HUES48 (cell line): Measurements from ENCODE around the gene EFHC2.

Experiments used
- H3K27ac ChIP-seq: one replicate; pipeline ENCODE4 v1.7.0; 2013; ENCODE audit warnings: low read depth, low read length, inconsistent platforms
- H3K27me3 ChIP-seq: 2 replicates; pipeline ENCODE4 v1.6.1; 2013; ENCODE audit warnings: mild to moderate bottlenecking, low read length; ENCODE audit not compliant: control insufficient read depth, insufficient read depth
- H3K36me3 ChIP-seq: 2 replicates; pipeline ENCODE4 v1.6.1; 2013; ENCODE audit warnings: low read length; ENCODE audit not compliant: control insufficient read depth, insufficient read depth
- H3K4me1 ChIP-seq: 2 replicates; pipeline ENCODE4 v1.6.1; 2013; ENCODE audit warnings: mild to moderate bottlenecking, low read length; ENCODE audit not compliant: control insufficient read depth, insufficient read depth
- H3K4me3 ChIP-seq: 2 replicates; pipeline ENCODE4 v1.5.1; 2013; ENCODE audit warnings: mild to moderate bottlenecking, low read depth, low read length
- H3K9ac ChIP-seq: 2 replicates; pipeline ENCODE4 v1.6.1; 2013; ENCODE audit warnings: mild to moderate bottlenecking, low read depth, low read length, moderate library complexity
- H3K9me3 ChIP-seq: 2 replicates; pipeline ENCODE4 v1.6.1; 2013; ENCODE audit warnings: low read length; ENCODE audit not compliant: control insufficient read depth, insufficient read depth

EFHC2 gene

DNA sequence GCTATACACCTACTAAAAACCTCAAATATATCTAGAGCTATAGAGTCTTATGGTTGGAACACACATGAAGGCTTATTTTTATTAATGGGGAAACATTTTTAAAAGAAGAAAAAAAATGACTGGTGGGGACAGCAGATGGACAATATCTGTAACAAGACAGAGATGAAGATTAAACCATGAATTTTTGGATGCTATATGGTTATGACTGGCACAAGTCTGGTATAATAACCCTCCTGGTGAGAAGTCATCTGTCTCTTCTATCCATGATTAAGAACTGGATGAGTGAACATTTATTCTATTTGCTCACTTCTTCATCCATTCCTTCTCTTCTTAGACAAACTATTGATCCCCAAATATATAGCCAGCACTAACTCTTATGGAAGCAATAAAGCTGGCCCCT is 104.4 kb downstream of the EFHC2 start:
- H3K4me1 ChIP-seq: peaks cover 14% of the 10 kb centered on the region
- no peak overlapping the region for H3K9ac ChIP-seq
- H3K4me3 ChIP-seq: no peak overlapping the region
- H3K9me3 ChIP-seq: no peaks in the 10 kb centered on the region
- H3K27me3 ChIP-seq: no peaks in the 10 kb centered on the region
- H3K27ac ChIP-seq: no peak overlapping the region
- no peaks in the 10 kb centered on the region for H3K36me3 ChIP-seq

DNA sequence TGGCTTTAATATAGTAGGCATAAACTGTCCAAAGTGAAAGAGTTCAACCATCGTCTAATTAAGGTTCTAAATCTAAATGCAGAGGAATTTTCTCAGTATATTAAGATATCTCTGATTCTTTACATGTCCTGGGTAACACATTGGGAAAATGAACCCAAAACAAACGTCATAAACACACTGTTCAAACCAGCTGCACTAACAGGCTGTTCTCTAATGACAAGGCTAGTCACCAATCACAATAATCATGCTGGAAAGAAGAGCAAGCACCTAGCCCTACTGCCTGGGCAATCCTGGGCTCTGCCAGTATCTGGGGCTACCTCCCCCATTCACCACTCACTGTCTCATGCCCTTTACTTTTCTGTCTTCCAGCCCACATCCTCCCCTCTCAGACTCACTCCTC is 107.9 kb downstream of the EFHC2 start:
- Histone ChIP-seq H3K9ac (no peak overlapping the region), H3K4me1 (no peaks in the 10 kb centered on the region), H3K27me3 (no peaks in the 10 kb centered on the region), H3K4me3 (no peak overlapping the region), H3K27ac (no peak overlapping the region), H3K9me3 (no peaks in the 10 kb centered on the region), H3K36me3 (no peaks in the 10 kb centered on the region)

DNA sequence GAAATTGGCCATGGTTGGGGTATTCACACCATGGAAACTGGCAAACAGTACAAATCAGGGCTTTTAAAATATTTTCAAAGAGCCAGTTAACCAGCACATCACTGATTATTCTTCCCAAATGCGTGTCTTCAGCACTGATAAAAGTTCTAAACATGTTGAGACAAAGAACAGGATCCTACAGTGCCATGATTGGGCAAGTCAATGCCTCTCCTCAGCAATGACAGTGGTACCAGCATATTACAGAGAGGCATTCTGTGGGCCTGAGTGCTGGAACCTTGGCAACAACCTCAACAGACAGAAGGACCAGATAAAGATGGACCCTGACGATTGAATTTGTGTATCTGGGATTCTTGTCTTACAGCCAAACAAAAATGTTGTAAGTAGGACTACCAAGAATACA is 108.9 kb downstream of the EFHC2 start:
- H3K9me3 ChIP-seq: no peaks in the 10 kb centered on the region
- H3K27ac ChIP-seq: no peak overlapping the region
- H3K4me1 ChIP-seq: no peaks in the 10 kb centered on the region
- H3K36me3 ChIP-seq: no peaks in the 10 kb centered on the region
- no peak overlapping the region for H3K4me3 ChIP-seq
- H3K27me3 ChIP-seq: no peaks in the 10 kb centered on the region
- H3K9ac ChIP-seq: no peak overlapping the region

DNA sequence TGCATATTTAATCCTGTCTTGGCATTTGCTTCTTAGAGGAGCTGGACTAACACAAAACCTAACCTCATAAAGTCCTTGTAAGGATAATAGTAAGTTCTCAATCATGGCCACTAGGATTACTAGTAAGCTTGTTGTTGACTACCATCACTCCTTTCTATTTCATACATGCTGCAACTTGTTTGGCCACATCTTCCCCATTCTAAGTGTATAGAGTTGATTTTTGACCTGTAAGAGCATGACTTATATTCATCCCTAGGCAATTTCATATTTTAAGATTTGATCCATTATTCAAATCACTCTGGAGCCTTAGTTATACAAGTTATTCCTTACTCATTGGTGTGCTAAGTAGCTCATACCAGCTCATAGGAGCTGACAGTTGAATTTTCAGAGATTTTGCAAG is 109.4 kb downstream of the EFHC2 start:
- Histone ChIP-seq H3K27ac (no peak overlapping the region), H3K9me3 (no peaks in the 10 kb centered on the region), H3K36me3 (no peaks in the 10 kb centered on the region), H3K27me3 (no peaks in the 10 kb centered on the region), H3K9ac (no peak overlapping the region), H3K4me1 (peaks cover 3% of the 10 kb centered on the region; the same call in 1 of the 2 replicates), H3K4me3 (no peak overlapping the region)

DNA sequence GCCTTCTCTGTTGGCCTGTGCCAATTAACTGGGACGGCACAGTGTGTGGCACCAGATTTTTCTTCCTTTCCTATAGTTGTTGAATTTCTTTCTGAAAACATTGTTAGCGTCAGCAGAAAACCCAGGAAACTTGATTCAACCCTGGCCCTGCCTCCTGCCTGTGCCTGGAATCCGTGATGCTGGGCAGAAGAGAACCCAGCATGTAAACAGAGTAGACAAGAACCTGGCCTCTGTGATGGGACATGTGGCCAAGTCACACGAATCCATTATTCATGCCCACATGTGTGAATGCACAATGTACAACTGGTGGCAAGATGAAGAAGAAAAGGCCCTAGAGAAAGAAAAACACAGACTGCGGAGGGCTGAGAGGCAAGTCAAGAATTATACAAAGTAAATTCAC is 111.4 kb downstream of the EFHC2 start:
- Histone ChIP-seq H3K27me3 (no peaks in the 10 kb centered on the region), H3K9ac (no peak overlapping the region), H3K4me3 (no peak overlapping the region), H3K36me3 (no peaks in the 10 kb centered on the region), H3K27ac (no peak overlapping the region), H3K9me3 (no peaks in the 10 kb centered on the region), H3K4me1 (peaks cover 17% of the 10 kb centered on the region)

DNA sequence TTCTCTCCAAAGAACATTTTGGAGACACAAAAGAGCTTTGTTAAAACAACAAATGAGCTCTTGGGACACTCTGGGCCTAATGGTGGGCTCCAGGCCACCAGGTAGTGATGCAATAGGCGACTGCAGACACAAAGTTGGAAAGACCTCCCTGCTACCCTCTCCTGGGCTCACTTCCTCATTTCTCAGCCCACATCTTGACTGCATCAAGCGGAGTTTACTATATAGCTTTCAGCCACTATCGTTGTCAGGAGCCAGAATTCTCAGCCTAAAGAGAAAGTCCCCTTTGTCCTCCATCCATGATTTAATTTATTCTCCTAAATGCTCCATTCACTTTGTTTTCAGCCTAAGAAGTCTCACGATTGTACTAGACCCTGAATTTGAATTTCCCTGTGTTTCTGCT is 114.9 kb downstream of the EFHC2 start:
- Histone ChIP-seq H3K4me3 (no peak overlapping the region), H3K27me3 (no peaks in the 10 kb centered on the region), H3K36me3 (no peaks in the 10 kb centered on the region), H3K9me3 (no peaks in the 10 kb centered on the region), H3K27ac (no peak overlapping the region), H3K4me1 (peaks cover 17% of the 10 kb centered on the region), H3K9ac (no peak overlapping the region)

DNA sequence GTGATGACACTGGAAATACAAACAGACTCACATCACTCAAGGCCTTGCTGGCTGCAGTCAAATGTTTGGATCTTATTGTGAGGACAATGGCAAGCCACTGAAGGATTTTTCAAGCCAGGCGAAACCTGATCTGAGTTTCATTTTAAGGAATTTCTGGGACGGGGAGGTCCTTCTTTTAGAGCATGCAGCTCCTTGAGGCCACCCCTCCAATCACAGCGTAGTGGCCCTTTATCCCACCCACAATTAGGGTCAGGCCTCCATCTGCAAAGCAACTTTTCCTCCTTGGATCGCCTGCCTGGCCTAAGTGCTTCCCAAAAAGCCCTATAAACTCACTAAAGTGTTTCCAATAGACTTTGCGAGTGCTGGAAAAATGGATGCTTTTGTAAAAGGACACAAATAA is 115.5 kb downstream of the EFHC2 start:
- Histone ChIP-seq H3K27ac (no peak overlapping the region), H3K9ac (no peak overlapping the region), H3K4me3 (no peak overlapping the region), H3K4me1 (peaks cover 17% of the 10 kb centered on the region), H3K36me3 (no peaks in the 10 kb centered on the region), H3K9me3 (no peaks in the 10 kb centered on the region), H3K27me3 (no peaks in the 10 kb centered on the region)

DNA sequence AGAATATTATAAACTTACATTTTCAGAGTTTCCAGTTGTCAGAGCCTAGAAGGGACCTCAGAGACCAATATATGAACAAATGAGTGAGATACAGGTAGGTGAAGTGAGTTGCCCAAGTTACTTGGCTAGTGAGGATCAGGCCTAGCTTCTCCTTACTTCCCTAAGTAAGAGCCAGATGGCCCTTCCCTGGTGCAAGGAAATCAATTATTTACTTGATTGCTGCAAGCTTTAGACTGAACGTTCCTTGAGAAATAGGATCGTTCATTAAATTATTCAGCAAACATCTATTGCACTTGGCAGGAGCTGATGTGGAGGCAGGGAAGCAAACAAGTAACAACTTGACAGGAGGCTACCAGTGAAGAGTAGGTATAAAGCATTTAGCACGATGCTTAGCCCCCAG is 117.8 kb downstream of the EFHC2 start:
- H3K9me3 ChIP-seq: no peaks in the 10 kb centered on the region

DNA sequence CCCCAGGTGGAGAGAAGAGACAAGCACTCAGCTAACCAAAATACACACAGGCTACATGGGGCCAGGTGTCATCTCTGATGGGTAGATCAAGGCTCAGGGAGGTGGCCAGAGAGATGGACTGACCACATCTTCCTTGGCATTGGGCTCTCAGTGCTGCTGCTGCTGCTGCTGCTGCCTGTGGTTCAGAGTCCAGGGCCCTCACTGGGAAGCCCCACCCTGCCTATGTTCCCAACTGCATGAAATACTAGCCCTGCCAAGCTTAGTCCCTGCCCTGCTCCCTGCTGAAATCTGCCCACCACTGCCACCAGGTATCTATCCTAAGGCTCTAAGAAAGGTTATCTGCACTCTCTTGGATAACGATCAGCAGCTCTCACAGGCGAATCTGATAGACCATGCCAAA is 118.7 kb downstream of the EFHC2 start:
- Histone ChIP-seq H3K9ac (no peak overlapping the region), H3K4me1 (peaks cover 17% of the 10 kb centered on the region), H3K9me3 (no peaks in the 10 kb centered on the region), H3K27ac (no peak overlapping the region), H3K27me3 (no peaks in the 10 kb centered on the region), H3K4me3 (no peak overlapping the region), H3K36me3 (no peaks in the 10 kb centered on the region)

More for the DNA sequence above, 117.8 kb downstream of the EFHC2 start:
- Histone ChIP-seq H3K9ac (no peak overlapping the region), H3K4me1 (peaks cover 17% of the 10 kb centered on the region), H3K27me3 (no peaks in the 10 kb centered on the region), H3K27ac (no peak overlapping the region), H3K36me3 (no peaks in the 10 kb centered on the region), H3K4me3 (no peak overlapping the region)

DNA sequence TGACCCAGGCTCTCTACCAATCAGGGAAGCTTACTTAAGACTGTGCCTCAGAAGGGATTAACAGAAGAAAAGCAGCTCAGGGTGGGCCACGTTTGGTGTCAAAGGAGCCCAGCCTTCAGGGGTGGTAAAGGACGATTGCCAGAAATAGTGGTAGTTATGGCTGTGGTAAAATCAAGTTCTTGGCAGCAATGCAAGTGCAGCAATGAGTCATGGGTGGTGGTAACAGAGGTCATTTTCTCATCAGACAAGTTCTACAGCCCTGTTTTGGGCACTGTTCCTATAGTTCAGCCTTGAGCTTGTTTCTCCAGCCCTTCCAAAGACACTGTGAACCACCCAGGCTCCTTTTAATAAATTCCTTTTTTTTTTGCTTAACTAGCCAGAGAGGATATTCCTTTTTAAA is 120.3 kb downstream of the EFHC2 start:
- Histone ChIP-seq H3K36me3 (no peaks in the 10 kb centered on the region), H3K4me3 (no peak overlapping the region), H3K27me3 (no peaks in the 10 kb centered on the region), H3K9ac (no peak overlapping the region), H3K27ac (no peak overlapping the region), H3K9me3 (no peaks in the 10 kb centered on the region), H3K4me1 (peaks cover 7% of the 10 kb centered on the region)

DNA sequence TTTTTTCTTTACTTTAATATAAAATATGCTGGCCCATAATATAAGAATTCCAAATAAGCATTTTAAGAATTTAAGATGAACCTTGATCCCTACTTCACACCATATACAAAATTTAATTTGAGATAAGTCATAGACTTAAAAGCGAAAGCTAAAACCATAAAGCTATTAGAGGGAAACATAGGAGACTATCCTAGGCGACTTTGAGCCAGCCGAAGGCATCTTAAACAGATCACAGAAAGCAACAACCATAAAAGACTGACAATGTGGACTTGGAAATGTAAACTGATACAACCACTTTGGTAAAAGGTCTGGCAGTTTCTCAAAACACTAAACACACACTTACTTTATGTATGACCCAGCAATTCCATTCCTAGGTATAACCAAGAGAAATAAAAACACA is 125.0 kb downstream of the EFHC2 start:
- H3K4me1 ChIP-seq: no peaks in the 10 kb centered on the region
- H3K27ac ChIP-seq: no peak overlapping the region
- H3K4me3 ChIP-seq: no peak overlapping the region
- no peaks in the 10 kb centered on the region for H3K9me3 ChIP-seq
- no peaks in the 10 kb centered on the region for H3K36me3 ChIP-seq
- no peaks in the 10 kb centered on the region for H3K27me3 ChIP-seq
- H3K9ac ChIP-seq: no peak overlapping the region

DNA sequence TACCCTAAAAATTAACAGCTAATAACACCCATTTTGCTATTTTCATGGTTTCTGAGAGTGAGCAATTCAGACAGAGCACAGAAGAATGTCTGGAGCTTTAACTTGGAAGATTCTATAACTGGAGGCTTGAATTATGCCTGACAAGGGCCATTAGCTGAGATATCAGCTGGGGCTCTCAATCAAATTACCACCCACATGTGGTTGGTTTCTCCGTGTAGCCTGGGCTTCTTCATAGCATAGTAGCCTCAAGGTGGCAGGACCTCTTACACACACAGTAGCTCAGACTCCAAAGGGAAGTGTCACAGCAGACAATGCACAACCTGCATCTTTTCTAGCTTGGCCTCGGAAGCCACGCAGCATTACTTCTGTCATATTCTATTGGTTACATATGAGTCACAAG is 127.3 kb downstream of the EFHC2 start:
- H3K27me3 ChIP-seq: no peaks in the 10 kb centered on the region
- H3K4me1 ChIP-seq: 0 out of 2 replicates have a peak, but pooled peaks cover 3% of the 10 kb centered on the region
- H3K9me3 ChIP-seq: no peaks in the 10 kb centered on the region
- no peaks in the 10 kb centered on the region for H3K36me3 ChIP-seq
- no peak overlapping the region for H3K27ac ChIP-seq
- no peak overlapping the region for H3K4me3 ChIP-seq
- no peak overlapping the region for H3K9ac ChIP-seq
